ENCODE measurements around the gene MINDY2.

DNA sequence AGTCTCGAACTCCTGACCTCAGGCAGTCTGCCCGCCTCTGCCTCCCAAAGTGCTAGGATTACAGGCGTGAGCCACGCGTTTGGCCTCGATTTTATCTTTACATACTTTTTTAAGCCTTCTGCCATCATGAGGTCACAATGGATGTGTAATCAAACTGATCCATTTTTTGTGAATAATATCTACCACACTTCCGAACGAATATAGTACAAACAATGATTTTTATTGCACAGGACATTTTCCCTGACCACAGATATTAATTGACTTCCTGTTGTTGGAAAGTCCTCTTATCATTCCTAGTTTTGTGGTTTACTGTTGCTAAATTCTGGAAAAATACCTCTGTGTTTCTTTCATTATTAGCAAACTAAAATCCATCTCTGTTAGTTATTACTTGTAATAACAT lies 68.9 kb downstream of the MINDY2 start:
- TF ChIP-seq EZH2 (IDR thresholded peaks at IDR 0.05; ENCODE audit: low read length, unreplicated experiment) (no peak), EZH2phosphoT487 (IDR thresholded peaks at IDR 0.05; ENCODE audit: borderline replicate concordance, low read length) (no peak)
- TF ChIP-seq, protein P1, sequence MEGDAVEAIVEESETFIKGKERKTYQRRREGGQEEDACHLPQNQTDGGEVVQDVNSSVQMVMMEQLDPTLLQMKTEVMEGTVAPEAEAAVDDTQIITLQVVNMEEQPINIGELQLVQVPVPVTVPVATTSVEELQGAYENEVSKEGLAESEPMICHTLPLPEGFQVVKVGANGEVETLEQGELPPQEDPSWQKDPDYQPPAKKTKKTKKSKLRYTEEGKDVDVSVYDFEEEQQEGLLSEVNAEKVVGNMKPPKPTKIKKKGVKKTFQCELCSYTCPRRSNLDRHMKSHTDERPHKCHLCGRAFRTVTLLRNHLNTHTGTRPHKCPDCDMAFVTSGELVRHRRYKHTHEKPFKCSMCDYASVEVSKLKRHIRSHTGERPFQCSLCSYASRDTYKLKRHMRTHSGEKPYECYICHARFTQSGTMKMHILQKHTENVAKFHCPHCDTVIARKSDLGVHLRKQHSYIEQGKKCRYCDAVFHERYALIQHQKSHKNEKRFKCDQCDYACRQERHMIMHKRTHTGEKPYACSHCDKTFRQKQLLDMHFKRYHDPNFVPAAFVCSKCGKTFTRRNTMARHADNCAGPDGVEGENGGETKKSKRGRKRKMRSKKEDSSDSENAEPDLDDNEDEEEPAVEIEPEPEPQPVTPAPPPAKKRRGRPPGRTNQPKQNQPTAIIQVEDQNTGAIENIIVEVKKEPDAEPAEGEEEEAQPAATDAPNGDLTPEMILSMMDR (conservative IDR thresholded peaks at IDR 0.05; ENCODE audit: low read depth, low read length) = no peak
